Suprapubic skin (tissue), 4 donors: ENCODE measurements around the gene SPOCK1.

Experiments used
- CTCF ChIP-seq, 2 donors: fragments of 200-600 bp in 1 of 2; fragments of 450-650 bp in 1 of 2; sonication (generic) in 1 of 2; IDR thresholded peaks; one replicate each; pipeline ENCODE4 v1.5.1; 2016 to 2019; ENCODE audit warnings: antibody characterized with exemption in 2 of 2, mild to moderate bottlenecking in 1 of 2, moderate library complexity in 1 of 2
- POLR2A ChIP-seq, 2 donors: fragments of 450-650 bp; IDR thresholded peaks; one replicate each; pipeline ENCODE4 v1.6.1; 2017; ENCODE audit warnings: antibody characterized with exemption in 2 of 2, mild to moderate bottlenecking in 2 of 2, moderate library complexity in 2 of 2
- POLR2AphosphoS5 ChIP-seq, 3 donors: sonication (generic); formaldehyde crosslinking; IDR thresholded peaks; one replicate each; pipeline ENCODE4 v1.6.1; 2017; ENCODE audit warnings: antibody characterized with exemption in 3 of 3

- TF ChIP-seq POLR2A (IDR thresholded peaks at IDR 0.05) (no peak), CTCF (IDR thresholded peaks at IDR 0.05) (no peak), POLR2AphosphoS5 (IDR thresholded peaks at IDR 0.05) (no peak)
Observed at GRCh38 chr5:137240285-137240684, 258.8 kb downstream of the SPOCK1 start.
